GM21381 (cell line): ENCODE measurements around the gene DIAPH2.

Experiments used
- ATAC-seq: cut with Tn5 transposase; IDR thresholded peaks from one replicate; pipeline ENCODE4 v1.9.1; 2021; ENCODE audit warnings: mild to moderate bottlenecking, moderate library complexity; ENCODE audit not compliant: unreplicated experiment

Gene DIAPH2

GRCh38 chrX:97284531-97284930 lies 599.9 kb downstream of the DIAPH2 start:
- no peak for ATAC-seq

- no peak for ATAC-seq
These were observed 605.6 kb downstream of the DIAPH2 start for GRCh38 chrX:97290199-97290598.

GRCh38 chrX:97294041-97294440 lies 609.4 kb downstream of the DIAPH2 start:
- ATAC-seq, result no peak

- no peak for ATAC-seq
These were observed 611.3 kb downstream of the DIAPH2 start for GRCh38 chrX:97295954-97296353.

GRCh38 chrX:97306771-97307470 lies 622.3 kb downstream of the DIAPH2 start:
- ATAC-seq, result no peak

- no peak for ATAC-seq
These were observed 623.5 kb downstream of the DIAPH2 start for GRCh38 chrX:97308171-97308570.

- no peak for ATAC-seq
These were observed 625.0 kb downstream of the DIAPH2 start for GRCh38 chrX:97309487-97310116.

- no peak for ATAC-seq
These were observed 625.7 kb downstream of the DIAPH2 start for GRCh38 chrX:97310373-97310772.

- no peak for ATAC-seq
These were observed 626.6 kb downstream of the DIAPH2 start for GRCh38 chrX:97311066-97311778.

- no peak for ATAC-seq
These were observed 629.7 kb downstream of the DIAPH2 start for GRCh38 chrX:97314345-97314744.

- no peak for ATAC-seq
These were observed 631.3 kb downstream of the DIAPH2 start for GRCh38 chrX:97315939-97316338.

GRCh38 chrX:97320305-97320704 lies 635.7 kb downstream of the DIAPH2 start:
- ATAC-seq, result no peak

GRCh38 chrX:97322401-97322800 lies 637.8 kb downstream of the DIAPH2 start:
- ATAC-seq, result no peak

GRCh38 chrX:97326456-97326855 lies 641.8 kb downstream of the DIAPH2 start:
- peak; percentile 96 for ATAC-seq

- no peak for ATAC-seq
These were observed 644.3 kb downstream of the DIAPH2 start for GRCh38 chrX:97328853-97329390.

GRCh38 chrX:97330151-97330550 lies 645.5 kb downstream of the DIAPH2 start:
- ATAC-seq, result no peak

- no peak for ATAC-seq
These were observed 648.3 kb downstream of the DIAPH2 start for GRCh38 chrX:97332963-97333362.

GRCh38 chrX:97334850-97335249 lies 650.2 kb downstream of the DIAPH2 start:
- no peak for ATAC-seq

- no peak for ATAC-seq
These were observed 660.1 kb downstream of the DIAPH2 start for GRCh38 chrX:97344724-97345123.

- ATAC-seq, result no peak
These were observed 674.3 kb downstream of the DIAPH2 start for GRCh38 chrX:97358941-97359340.

- no peak for ATAC-seq
These were observed 679.2 kb downstream of the DIAPH2 start for GRCh38 chrX:97363843-97364242.

- no peak for ATAC-seq
These were observed 681.6 kb downstream of the DIAPH2 start for GRCh38 chrX:97366237-97366636.
